Astrocyte of the spinal cord (primary cell): ENCODE measurements around the gene ADARB2.

Experiments
- DNase-seq: peaks from one replicate; pipeline ENCODE4 v3.0.0; 2011; ENCODE audit warnings: low read depth, low spot score
- H3K4me3 ChIP-seq: 2 replicates; pipeline ENCODE4 v1.5.1; 2011; ENCODE audit warnings: low read depth, mild to moderate bottlenecking, low read length, moderate library complexity
- CTCF ChIP-seq: IDR thresholded peaks from 2 replicates; pipeline ENCODE4 v1.5.1; 2012; ENCODE audit warnings: low read depth, mild to moderate bottlenecking, low read length, inconsistent platforms
- in situ Hi-C: cut with HindIII; loops from 2 replicates; pipeline ENCODE4 v1.10.0; 2017; ENCODE audit warnings: low sequenced_read_pairs

Gene ADARB2

GRCh38 chr10:1477578-1477977 lies 259.7 kb downstream of the ADARB2 start:
- no peak for DNase-seq
- in situ Hi-C loops, result no loop called here

GRCh38 chr10:1476455-1476803 lies 260.9 kb downstream of the ADARB2 start:
- TF ChIP-seq CTCF, result no peak
- in situ Hi-C loops, result no loop called here
- no peak overlapping the region for H3K4me3 ChIP-seq

More at GRCh38 chr10:1477578-1477977, 259.7 kb downstream of the ADARB2 start:
- H3K4me3 ChIP-seq, result no peak overlapping the region
- no peak for TF ChIP-seq CTCF

GRCh38 chr10:1475771-1476454 lies 261.4 kb downstream of the ADARB2 start:
- no peak overlapping the region for H3K4me3 ChIP-seq
- no peak for TF ChIP-seq CTCF
- DNase-seq, result no peak
- in situ Hi-C loops, result no loop called here

More at GRCh38 chr10:1476455-1476803, 260.9 kb downstream of the ADARB2 start:
- no peak for DNase-seq

GRCh38 chr10:1475098-1475591 lies 262.2 kb downstream of the ADARB2 start:
- no peak overlapping the region for H3K4me3 ChIP-seq
- TF ChIP-seq CTCF, result no peak
- in situ Hi-C loops, result no loop called here
- no peak for DNase-seq

- no peak for TF ChIP-seq CTCF
- no peak for DNase-seq
- in situ Hi-C loops, result no loop called here
- no peak overlapping the region for H3K4me3 ChIP-seq
Measured at GRCh38 chr10:1474376-1475097, 262.8 kb downstream of the ADARB2 start.

GRCh38 chr10:1473874-1474273 lies 263.5 kb downstream of the ADARB2 start:
- TF ChIP-seq CTCF, result no peak
- no peak overlapping the region for H3K4me3 ChIP-seq
- in situ Hi-C loops, result no loop called here
- no peak for DNase-seq
